GM19468 (cell line): ENCODE results near the gene APBA2.

Experiments
- ATAC-seq: cut with Tn5 transposase; IDR thresholded peaks from one replicate; pipeline ENCODE4 v1.9.1; 2021; ENCODE audit warnings: mild to moderate bottlenecking, moderate library complexity, moderate number of reproducible peaks; ENCODE audit not compliant: unreplicated experiment; ENCODE audit errors: extremely low read depth

The APBA2 gene

GRCh38 chr15:28992336-28992864 lies 106.6 kb downstream of the APBA2 start:
- ATAC-seq = no peak

DNA sequence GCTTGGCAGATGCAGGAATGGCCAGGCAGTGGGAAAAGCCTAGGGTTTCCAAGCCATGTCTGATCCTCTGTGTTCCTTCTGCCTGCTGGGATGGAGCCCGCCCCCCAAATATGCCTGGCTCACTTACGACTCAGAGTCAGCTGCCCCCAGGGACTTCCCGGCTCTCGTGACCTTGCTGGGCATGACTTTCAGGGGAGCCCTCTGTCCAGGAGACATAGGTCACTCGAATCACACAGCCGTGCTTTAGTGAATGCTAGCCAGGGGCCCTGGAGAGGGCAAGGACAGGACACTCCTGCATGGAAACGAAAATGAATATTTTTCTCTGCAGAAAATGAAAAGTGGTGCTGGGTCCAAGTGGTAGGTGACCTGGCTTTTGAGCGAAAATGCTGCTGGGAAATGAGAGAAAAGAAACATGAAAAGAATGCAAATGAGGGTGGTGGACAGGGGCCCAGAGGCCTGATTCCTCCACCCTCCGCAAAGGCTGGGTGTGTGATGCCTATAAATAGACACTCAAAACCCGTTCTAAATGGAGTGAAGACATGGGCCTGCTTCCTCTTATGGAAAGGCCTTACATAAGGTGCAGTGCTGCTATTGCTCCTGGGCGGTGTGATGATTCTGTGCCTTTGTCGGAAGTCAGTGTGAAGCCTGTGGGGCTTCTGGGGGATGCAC lies 107.4 kb downstream of the APBA2 start:
- no peak for ATAC-seq

- ATAC-seq = no peak
Measured at GRCh38 chr15:28993720-28994053, 107.9 kb downstream of the APBA2 start.

- ATAC-seq = no peak
Measured at GRCh38 chr15:28994142-28994830, 108.5 kb downstream of the APBA2 start.

- no peak for ATAC-seq
Measured at GRCh38 chr15:28994831-28995596, 109.2 kb downstream of the APBA2 start.

DNA sequence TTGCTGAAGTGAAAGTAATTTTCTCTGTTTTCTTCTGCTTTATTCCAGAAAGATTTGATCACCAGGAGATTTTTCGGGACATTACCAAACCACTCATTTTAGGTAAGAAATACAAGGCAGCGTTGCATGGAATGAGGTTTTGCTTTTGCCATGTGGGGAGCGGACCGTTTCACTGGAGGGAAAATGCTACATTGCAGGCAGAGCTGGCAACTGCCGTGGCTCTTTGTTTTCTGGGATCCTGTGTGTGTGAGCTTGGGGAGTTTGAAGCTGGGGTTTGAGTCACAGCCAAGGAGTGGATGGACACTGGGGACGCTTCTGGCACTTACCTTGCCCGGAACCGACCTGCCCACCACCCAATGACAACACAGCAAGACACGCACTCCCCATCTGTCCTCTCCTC lies 109.9 kb downstream of the APBA2 start:
- ATAC-seq = no peak

- ATAC-seq = no peak
Measured at GRCh38 chr15:28996289-28996688, 110.5 kb downstream of the APBA2 start.

DNA sequence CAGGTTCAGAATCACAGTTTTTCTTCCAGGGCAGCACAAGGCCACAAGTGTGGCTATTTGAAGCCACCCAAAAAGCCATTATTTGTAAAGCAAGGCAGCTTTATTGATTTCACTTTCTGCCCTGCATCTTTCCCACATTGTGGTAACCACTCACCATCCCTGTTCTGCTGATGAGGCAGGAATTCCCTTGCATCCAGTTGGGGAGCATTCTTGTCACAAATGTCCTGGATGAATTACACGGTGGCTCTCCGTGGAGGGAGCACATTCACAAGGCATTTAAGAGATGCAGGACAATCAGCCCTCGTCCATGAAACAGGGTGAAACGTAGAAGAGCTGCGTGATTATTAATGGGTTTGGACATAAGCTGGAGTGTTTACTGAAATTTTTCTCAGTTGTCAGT lies 111.2 kb downstream of the APBA2 start:
- no peak for ATAC-seq

DNA sequence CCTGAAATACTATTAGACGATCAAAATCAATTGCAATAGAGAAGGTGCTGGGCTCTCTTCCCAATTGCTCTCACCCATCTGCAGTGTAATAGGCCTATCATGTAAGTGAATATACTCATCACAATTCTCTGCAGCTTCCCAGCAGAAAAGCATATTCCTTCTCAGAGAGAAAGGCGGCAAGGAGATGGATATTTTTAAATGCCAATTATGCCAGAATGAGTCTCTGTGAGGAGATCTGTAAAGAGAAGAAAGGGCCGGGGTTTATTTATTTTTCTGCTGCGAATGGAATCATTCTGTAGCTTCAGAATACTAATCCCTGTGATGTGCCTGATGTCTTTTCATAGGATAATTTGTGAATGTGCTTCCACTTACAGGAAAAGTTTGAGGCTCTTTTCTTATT lies 112.0 kb downstream of the APBA2 start:
- ATAC-seq = no peak

DNA sequence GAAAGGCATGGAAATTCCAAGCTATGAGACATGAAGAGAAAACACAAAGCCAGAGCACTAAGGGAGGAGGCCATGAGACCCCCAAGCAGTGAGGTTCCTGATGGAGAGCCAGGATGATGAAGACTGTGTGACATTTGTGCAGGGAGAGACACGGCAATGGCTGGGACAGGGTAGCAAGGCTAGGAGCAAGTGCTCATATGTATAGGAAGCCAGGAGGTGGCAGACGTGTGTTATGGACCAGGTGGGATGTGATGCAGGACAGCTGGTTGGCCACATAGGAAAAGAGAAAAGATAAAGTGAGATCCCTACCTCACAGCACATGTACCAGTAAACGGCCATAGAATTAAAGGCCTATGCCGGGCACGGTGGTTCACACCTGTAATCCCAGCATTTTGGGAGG lies 112.7 kb downstream of the APBA2 start:
- no peak for ATAC-seq

GRCh38 chr15:29003191-29003839 lies 117.5 kb downstream of the APBA2 start:
- ATAC-seq = no peak

DNA sequence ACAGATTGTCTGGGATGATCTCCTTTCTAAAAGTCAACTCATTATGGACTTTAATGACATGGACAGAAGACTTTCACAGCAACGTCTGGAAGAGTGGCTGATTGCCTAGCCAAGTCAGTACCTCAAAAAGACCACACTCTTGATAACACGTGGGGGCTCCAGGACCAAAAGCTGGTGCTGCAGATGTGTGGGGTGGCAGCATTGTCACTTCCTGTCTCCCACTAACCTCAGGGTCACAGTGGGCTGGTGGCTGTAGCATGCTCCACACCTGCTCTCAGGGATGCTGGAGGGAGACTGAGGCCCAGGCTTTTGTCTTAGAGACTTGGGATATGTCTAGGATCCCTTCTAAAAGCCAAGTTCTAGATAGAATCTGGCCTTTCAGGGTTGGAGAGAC lies 118.1 kb downstream of the APBA2 start:
- no peak for ATAC-seq

DNA sequence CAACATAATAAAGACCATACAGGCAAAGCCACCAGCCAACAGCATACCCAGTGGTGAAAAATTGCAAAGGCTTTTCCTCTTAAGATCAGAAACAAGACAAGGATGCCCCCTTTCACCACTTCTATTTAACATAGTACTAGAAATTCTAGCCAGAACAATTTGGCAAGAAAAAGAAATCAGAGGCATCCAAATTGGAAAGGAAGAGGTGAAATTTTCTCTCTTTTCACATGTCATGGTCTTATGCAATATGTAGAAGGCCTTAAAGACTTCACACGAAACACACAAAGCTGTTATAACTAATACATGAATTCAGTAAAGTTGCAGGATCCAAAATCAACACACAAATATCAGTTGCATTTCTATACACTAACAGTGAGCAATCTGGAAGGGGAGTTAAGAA lies 120.2 kb downstream of the APBA2 start:
- no peak for ATAC-seq

GRCh38 chr15:29008846-29009245 lies 123.1 kb downstream of the APBA2 start:
- no peak for ATAC-seq

DNA sequence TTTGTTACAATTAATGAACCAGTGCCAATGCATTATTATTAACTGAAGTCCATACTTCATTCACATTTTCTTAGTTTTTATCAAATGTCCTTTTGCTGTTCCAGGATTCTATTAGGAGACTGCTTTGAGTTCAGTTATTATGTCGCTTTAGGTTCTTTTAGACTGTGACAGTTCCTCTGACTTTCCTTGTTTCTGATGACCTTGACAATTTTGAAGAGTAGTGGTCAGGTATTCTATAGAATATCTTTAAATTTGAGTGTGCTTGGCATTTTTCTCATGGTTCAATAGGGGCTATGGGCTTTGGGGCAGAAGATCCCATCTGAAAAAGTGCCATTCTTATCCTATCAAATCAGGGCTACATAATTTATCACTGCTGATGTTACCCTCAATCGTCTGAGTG lies 126.3 kb downstream of the APBA2 start:
- no peak for ATAC-seq

GRCh38 chr15:29014493-29014892 lies 128.7 kb downstream of the APBA2 start:
- no peak for ATAC-seq

DNA sequence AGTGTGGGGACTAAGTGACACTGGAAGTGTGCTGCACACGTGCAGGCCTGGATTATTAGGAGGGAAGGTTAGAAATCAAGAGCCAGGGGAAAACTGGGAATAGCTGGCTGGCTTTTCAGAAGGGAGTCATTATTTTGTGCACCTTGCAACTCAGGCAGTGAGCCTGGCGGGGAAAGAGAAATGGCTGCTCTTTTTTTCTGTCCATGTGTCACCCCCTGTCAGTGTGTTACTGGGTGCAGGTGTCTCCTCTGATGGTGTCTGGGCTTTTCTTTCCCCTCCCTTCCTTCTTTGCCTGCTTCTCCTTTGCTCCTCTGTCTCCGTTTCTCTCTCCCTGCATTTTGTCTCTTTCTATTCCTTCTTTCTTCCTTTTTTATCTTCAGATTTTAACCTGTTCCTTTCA lies 130.7 kb downstream of the APBA2 start:
- ATAC-seq = no peak

DNA sequence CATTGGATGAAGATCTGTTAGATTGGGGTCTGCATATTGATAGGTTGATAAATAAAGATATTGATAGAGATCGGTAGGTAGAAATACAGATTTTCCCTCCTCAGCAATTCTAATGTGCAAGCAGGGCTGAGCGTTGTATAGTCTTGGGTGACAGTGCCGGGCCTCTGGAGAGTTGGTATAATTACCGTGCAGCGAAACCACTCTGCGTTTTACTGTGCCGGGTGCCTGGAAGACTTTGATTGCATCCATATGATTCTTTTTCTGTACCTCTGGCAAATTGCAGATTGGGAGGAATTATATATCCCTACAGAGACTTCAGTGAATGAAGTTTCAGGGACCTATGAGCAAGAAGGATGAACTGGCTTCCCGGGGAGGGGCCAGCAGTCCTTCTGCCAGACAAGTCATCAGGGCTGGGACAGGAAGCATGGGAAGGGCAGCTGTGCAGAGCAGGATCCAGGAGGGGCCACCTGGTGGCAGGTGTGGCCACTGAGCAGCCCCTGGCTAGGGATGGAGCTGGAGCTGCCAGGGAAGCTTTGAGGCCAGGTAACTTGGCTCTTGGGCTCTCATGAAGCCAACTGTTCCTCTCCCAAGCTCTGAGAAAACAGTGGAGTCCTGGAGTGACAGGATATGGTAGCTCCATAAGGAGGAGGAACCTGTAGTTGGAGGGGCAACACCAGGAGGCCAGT lies 132.5 kb downstream of the APBA2 start:
- ATAC-seq = no peak

GRCh38 chr15:29018995-29019976 lies 133.5 kb downstream of the APBA2 start:
- ATAC-seq = no peak
